ENCODE data around the gene TCOF1. TPM values are rescaled to one million over a fixed set of nuclear protein-coding genes. Genes with fewer than 3 reads are reported as not detected.

TCOF1 gene
- total RNA-seq, 4 donors from 2014 or later: 32.1 to 64.8 (median 38.7) TPM

DNA sequence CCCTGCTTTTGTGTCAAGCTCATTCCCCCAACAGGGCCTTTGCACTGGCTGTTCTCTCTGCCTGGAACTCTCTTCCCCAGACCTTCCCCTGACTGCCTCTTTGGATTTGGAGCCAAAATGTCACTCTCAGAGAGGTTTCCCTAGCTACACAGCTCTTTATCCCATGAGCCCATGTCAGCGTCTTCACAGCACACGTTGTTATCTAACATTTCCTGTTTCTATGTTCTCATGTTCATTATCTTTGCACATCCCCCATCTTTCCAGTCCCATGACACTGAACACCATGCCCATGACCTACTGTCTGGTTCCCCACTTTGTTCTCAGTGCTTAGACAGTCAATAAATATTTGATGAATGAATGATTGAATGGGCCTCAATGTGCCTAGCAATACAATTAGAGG, 28.5 kb upstream of the TCOF1 start:
- no peak for DNase-seq (ENCODE audit: low spot score in 2 of 2)
- Histone ChIP-seq H3K4me3 (no peak overlapping the region), H3K27ac (no peak overlapping the region), H3K4me1 (no peaks in the 10 kb centered on the region), H3K9me3 (no peaks in the 10 kb centered on the region), H3K27me3 (no peaks in the 10 kb centered on the region), H3K36me3 (no peaks in the 10 kb centered on the region)
- TF ChIP-seq, protein P1, sequence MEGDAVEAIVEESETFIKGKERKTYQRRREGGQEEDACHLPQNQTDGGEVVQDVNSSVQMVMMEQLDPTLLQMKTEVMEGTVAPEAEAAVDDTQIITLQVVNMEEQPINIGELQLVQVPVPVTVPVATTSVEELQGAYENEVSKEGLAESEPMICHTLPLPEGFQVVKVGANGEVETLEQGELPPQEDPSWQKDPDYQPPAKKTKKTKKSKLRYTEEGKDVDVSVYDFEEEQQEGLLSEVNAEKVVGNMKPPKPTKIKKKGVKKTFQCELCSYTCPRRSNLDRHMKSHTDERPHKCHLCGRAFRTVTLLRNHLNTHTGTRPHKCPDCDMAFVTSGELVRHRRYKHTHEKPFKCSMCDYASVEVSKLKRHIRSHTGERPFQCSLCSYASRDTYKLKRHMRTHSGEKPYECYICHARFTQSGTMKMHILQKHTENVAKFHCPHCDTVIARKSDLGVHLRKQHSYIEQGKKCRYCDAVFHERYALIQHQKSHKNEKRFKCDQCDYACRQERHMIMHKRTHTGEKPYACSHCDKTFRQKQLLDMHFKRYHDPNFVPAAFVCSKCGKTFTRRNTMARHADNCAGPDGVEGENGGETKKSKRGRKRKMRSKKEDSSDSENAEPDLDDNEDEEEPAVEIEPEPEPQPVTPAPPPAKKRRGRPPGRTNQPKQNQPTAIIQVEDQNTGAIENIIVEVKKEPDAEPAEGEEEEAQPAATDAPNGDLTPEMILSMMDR (IDR thresholded peaks at IDR 0.05): no peak
- TF ChIP-seq POLR2A (IDR thresholded peaks at IDR 0.05): no peak
- TF ChIP-seq EP300 (IDR thresholded peaks at IDR 0.05): no peak
- 45 to 52% methylated on average over 2 of the region's 2 CpGs for WGBS, 2 donors

DNA sequence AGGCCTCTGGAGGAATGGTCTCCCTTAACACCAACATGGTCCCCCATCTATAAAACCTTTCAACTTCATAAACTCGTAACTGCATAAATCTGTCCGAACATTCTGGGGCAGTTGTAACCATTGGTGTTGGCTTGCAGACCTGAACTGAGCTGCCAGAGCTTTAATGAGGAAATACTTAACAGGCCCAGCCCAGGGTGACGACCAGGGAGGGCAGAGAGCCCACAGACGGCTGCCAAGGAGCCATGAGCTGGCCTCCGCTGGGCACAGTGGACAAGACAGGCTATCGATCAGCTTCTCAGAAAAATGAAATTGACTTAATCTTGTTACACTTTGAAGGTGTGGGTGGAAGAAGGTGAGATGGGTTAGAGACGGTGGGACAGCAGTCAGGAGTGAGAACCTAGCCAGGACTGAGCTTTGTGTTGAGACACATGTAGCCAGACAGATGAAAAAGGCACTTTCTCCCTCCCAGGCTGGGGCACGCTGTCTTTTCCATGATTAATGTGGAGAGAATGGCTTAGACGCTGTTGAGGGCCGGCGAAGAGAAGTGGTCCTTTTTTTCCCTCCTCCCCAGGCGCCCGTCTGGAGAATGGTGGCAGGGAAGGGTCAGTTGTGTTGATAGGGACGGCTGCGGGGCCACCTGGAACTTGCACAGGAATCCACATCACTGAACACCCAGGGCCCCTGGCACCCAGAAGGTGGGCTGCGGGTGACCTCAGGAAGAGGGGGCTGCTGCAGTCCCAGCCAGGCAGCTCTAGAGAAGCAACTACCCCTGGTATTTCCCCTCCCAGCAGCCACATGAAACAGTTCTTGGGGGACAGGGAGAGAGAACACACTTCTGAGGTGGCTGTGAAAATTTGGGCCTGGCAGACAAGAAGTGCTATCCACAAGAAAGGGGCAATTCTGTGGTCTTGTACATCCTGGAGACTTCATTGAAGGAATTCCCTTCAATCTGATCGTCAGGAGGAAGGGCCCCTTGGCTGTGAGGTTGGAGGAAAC, 27.3 kb upstream of the TCOF1 start:
- no peaks in the 10 kb centered on the region for H3K27me3 ChIP-seq
- TF ChIP-seq POLR2A (IDR thresholded peaks at IDR 0.05) (no peak), EP300 (IDR thresholded peaks at IDR 0.05) (no peak)
- TF ChIP-seq, protein P1 (IDR thresholded peaks at IDR 0.05): no peak
- no peak for DNase-seq (ENCODE audit: low spot score in 2 of 2)
- no peaks in the 10 kb centered on the region for H3K4me1 ChIP-seq
- H3K9me3 ChIP-seq: no peaks in the 10 kb centered on the region
- H3K4me3 ChIP-seq: no peak overlapping the region
- H3K27ac ChIP-seq: no peak overlapping the region
- H3K36me3 ChIP-seq: no peaks in the 10 kb centered on the region
- WGBS, 2 donors: 68 to 81% methylated on average over 17 of the region's 17 CpGs

DNA sequence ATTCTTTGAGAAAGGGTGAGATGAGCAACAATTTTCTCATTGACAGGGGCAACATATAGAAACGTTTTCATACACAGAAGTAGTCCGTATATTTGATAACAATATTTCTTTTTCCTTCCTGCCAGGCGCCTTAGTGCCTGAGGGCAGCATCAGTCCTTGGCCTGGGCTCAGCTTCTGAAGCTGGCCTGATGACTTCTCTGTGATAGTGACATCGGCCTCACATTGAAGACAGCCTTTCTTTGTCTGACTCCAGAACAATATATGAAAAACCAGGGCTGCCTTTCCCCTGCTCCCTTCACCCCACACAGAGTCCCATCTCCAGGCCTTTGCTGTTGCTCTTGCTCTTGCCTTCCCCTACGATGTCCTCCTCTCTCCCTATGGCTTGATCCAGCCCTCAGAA, 24.1 kb upstream of the TCOF1 start:
- WGBS, 2 donors: 63 to 66% methylated on average over 5 of the region's 5 CpGs
- no peaks in the 10 kb centered on the region for H3K9me3 ChIP-seq
- H3K27me3 ChIP-seq: no peaks in the 10 kb centered on the region
- no peaks in the 10 kb centered on the region for H3K36me3 ChIP-seq
- peaks cover 0 to under 1% (median 0%) of the 10 kb centered on the region in 4 donors for H3K4me1 ChIP-seq
- TF ChIP-seq EP300 (IDR thresholded peaks at IDR 0.05): no peak
- no peak overlapping the region for H3K27ac ChIP-seq
- H3K4me3 ChIP-seq: no peak overlapping the region
- DNase-seq (ENCODE audit: low spot score in 2 of 2): no peak

DNA sequence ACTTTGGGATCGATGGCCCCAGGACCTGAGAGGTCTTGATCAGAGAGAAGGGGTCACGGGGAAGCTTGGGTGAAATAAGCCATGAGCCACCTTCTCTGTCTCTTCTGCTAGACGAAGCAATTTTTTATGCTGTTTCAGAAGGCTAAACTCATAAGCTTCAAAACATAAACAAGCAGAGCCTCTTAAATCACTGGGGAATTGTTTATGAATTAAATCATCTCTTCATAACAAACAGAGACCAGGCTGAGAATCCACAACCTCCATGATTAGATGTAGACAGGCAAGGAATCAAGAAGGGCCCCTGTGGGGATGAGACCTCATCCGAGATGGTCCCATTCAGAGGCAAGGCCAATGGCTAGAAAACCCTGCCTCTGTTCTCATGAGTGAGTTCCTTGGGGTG, 21.7 kb upstream of the TCOF1 start:
- TF ChIP-seq POLR2A (IDR thresholded peaks at IDR 0.05) (no peak), EP300 (IDR thresholded peaks at IDR 0.05) (no peak)
- TF ChIP-seq, protein P1 (IDR thresholded peaks at IDR 0.05): no peak
- H3K27me3 ChIP-seq: no peaks in the 10 kb centered on the region
- no peak overlapping the region for H3K27ac ChIP-seq
- H3K36me3 ChIP-seq: no peaks in the 10 kb centered on the region
- 77 to 81% methylated on average over 4 of the region's 4 CpGs for WGBS, 2 donors
- H3K4me3 ChIP-seq: no peak overlapping the region
- H3K9me3 ChIP-seq: no peaks in the 10 kb centered on the region
- DNase-seq (ENCODE audit: low spot score in 2 of 2): no peak
- peaks cover 0 to 12% (median 5%) of the 10 kb centered on the region in 4 donors for H3K4me1 ChIP-seq

DNA sequence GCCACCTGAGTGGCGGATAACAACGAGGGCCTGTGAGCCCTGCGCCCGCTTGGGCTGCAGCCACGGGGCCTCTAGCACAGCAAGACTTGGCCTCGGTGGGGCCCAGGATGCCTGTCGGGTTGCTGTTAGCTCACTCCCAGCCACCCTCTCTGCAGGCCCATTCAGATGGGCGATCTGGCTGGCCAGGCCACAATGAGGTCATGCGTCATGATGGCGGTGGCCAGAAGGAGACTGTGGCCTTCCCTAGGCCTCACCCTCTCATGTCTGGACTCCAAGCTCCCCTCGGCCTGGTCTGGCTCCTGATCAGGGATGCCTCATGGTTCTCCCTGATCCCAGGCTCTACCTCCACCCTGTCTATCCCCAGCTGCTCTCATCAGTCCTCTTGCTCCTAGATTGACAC, 19.0 kb upstream of the TCOF1 start:
- Histone ChIP-seq H3K4me1 (peaks cover 0 to 12% (median 5%) of the 10 kb centered on the region in 4 donors), H3K27me3 (no peaks in the 10 kb centered on the region), H3K36me3 (no peaks in the 10 kb centered on the region), H3K9me3 (no peaks in the 10 kb centered on the region), H3K4me3 (no peak overlapping the region), H3K27ac (no peak overlapping the region)
- TF ChIP-seq POLR2A (IDR thresholded peaks at IDR 0.05) (no peak), EP300 (IDR thresholded peaks at IDR 0.05) (no peak)
- TF ChIP-seq, protein P1 (IDR thresholded peaks at IDR 0.05): no peak
- WGBS, 2 donors: 86 to 87% methylated on average over 11 of the region's 11 CpGs
- no peak for DNase-seq (ENCODE audit: low spot score in 2 of 2)

Data from tibial nerve (tissue), 4 donors.